MM.1S (cell line): ENCODE measurements around the gene VSTM4.

Source experiments
- DNase-seq: peaks from one replicate; pipeline ENCODE4 v3.0.0-alpha.2; 2015
- H2AFZ ChIP-seq: fragments of 300-600 bp; sonication (generic); 2 replicates; pipeline ENCODE4 v1.6.0; 2016; ENCODE audit warnings: antibody characterized with exemption, low read length
- H3F3A ChIP-seq: fragments of 300-600 bp; sonication (generic); 2 replicates; pipeline ENCODE4 v1.6.1; 2016; ENCODE audit warnings: mild to moderate bottlenecking, antibody characterized with exemption, low read length, moderate library complexity, mixed read lengths; ENCODE audit not compliant: insufficient read depth
- H3K27ac ChIP-seq: fragments of 300-600 bp; sonication (generic); 2 replicates; pipeline ENCODE4 v1.5.1; 2016; ENCODE audit warnings: mild to moderate bottlenecking, low read length
- H3K27me3 ChIP-seq: fragments of 300-600 bp; sonication (generic); replicated peaks from 2 replicates; pipeline ENCODE4 v1.6.0; 2016; ENCODE audit warnings: low read length; ENCODE audit not compliant: insufficient read depth
- H3K36me3 ChIP-seq: fragments of 300-600 bp; sonication (generic); replicated peaks from 2 replicates; pipeline ENCODE4 v1.6.1; 2016; ENCODE audit warnings: mild to moderate bottlenecking, low read length, mixed read lengths; ENCODE audit not compliant: insufficient read depth
- H3K4me1 ChIP-seq: fragments of 300-600 bp; sonication (generic); 2 replicates; pipeline ENCODE4 v1.6.1; 2016; ENCODE audit warnings: low read length, mixed read lengths
- H3K4me2 ChIP-seq: fragments of 300-600 bp; sonication (generic); 2 replicates; pipeline ENCODE4 v1.6.0; 2016; ENCODE audit warnings: low read depth, low read length
- H3K4me3 ChIP-seq: fragments of 300-600 bp; sonication (generic); 2 replicates; pipeline ENCODE4 v1.5.1; 2016; ENCODE audit warnings: low read length, mixed read lengths
- H3K79me2 ChIP-seq: fragments of 300-600 bp; sonication (generic); 2 replicates; pipeline ENCODE4 v1.6.1; 2016; ENCODE audit warnings: mixed run types, low read length, mixed read lengths
- H3K9ac ChIP-seq: fragments of 300-600 bp; sonication (generic); 2 replicates; pipeline ENCODE4 v1.6.1; 2016; ENCODE audit warnings: low read length, mixed read lengths
- H3K9me2 ChIP-seq: fragments of 300-600 bp; sonication (generic); replicated peaks from 2 replicates; pipeline ENCODE4 v1.6.1; 2016; ENCODE audit warnings: mild to moderate bottlenecking, low read length, mixed read lengths; ENCODE audit not compliant: insufficient read depth
- H3K9me3 ChIP-seq: fragments of 300-600 bp; sonication (generic); replicated peaks from 2 replicates; pipeline ENCODE4 v1.6.1; 2016; ENCODE audit warnings: mild to moderate bottlenecking, low read length, mixed read lengths; ENCODE audit not compliant: insufficient read depth
- H4K20me1 ChIP-seq: fragments of 300-600 bp; sonication (generic); 2 replicates; pipeline ENCODE4 v1.6.1; 2016; ENCODE audit warnings: mild to moderate bottlenecking, low read length, moderate library complexity, mixed read lengths; ENCODE audit not compliant: insufficient read depth
- EZH2 ChIP-seq: fragments of 300-600 bp; sonication (generic); optimal IDR thresholded peaks from 2 replicates; pipeline ENCODE3; 2017; ENCODE audit warnings: low read depth, mild to moderate bottlenecking, antibody characterized with exemption, low read length, mixed read lengths
- EZH2phosphoT487 ChIP-seq: fragments of 300-600 bp; sonication (generic); IDR thresholded peaks from 2 replicates; pipeline ENCODE4 v1.6.1; 2018; ENCODE audit warnings: antibody characterized with exemption, low read length
- TF ChIP-seq, protein P1 (sequence below): fragments of 300-600 bp; sonication (generic); IDR thresholded peaks from 2 replicates; pipeline ENCODE4 v1.5.1; 2016; ENCODE audit warnings: antibody characterized with exemption, low read length, mixed read lengths

The VSTM4 gene

GRCh38 chr10:49128854-49129253 is 13.5 kb upstream of the VSTM4 start:
- no peaks in the 10 kb centered on the region for H3K27me3 ChIP-seq
- TF ChIP-seq EZH2 (no peak), EZH2phosphoT487 (no peak)
- TF ChIP-seq, protein P1, sequence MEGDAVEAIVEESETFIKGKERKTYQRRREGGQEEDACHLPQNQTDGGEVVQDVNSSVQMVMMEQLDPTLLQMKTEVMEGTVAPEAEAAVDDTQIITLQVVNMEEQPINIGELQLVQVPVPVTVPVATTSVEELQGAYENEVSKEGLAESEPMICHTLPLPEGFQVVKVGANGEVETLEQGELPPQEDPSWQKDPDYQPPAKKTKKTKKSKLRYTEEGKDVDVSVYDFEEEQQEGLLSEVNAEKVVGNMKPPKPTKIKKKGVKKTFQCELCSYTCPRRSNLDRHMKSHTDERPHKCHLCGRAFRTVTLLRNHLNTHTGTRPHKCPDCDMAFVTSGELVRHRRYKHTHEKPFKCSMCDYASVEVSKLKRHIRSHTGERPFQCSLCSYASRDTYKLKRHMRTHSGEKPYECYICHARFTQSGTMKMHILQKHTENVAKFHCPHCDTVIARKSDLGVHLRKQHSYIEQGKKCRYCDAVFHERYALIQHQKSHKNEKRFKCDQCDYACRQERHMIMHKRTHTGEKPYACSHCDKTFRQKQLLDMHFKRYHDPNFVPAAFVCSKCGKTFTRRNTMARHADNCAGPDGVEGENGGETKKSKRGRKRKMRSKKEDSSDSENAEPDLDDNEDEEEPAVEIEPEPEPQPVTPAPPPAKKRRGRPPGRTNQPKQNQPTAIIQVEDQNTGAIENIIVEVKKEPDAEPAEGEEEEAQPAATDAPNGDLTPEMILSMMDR: no peak
- no peak overlapping the region for H3K4me2 ChIP-seq
- H3K27ac ChIP-seq: no peak overlapping the region
- H3F3A ChIP-seq: no peaks in the 10 kb centered on the region
- DNase-seq: no peak
- no peaks in the 10 kb centered on the region for H3K9me2 ChIP-seq
- H3K4me3 ChIP-seq: no peak overlapping the region
- no peak overlapping the region for H3K9ac ChIP-seq
- no peak overlapping the region for H2AFZ ChIP-seq
- no peaks in the 10 kb centered on the region for H3K79me2 ChIP-seq
- no peaks in the 10 kb centered on the region for H3K36me3 ChIP-seq
- H3K4me1 ChIP-seq: no peaks in the 10 kb centered on the region; the same call in 1 of the 2 replicates
- H3K9me3 ChIP-seq: no peaks in the 10 kb centered on the region
- no peaks in the 10 kb centered on the region for H4K20me1 ChIP-seq

DNA sequence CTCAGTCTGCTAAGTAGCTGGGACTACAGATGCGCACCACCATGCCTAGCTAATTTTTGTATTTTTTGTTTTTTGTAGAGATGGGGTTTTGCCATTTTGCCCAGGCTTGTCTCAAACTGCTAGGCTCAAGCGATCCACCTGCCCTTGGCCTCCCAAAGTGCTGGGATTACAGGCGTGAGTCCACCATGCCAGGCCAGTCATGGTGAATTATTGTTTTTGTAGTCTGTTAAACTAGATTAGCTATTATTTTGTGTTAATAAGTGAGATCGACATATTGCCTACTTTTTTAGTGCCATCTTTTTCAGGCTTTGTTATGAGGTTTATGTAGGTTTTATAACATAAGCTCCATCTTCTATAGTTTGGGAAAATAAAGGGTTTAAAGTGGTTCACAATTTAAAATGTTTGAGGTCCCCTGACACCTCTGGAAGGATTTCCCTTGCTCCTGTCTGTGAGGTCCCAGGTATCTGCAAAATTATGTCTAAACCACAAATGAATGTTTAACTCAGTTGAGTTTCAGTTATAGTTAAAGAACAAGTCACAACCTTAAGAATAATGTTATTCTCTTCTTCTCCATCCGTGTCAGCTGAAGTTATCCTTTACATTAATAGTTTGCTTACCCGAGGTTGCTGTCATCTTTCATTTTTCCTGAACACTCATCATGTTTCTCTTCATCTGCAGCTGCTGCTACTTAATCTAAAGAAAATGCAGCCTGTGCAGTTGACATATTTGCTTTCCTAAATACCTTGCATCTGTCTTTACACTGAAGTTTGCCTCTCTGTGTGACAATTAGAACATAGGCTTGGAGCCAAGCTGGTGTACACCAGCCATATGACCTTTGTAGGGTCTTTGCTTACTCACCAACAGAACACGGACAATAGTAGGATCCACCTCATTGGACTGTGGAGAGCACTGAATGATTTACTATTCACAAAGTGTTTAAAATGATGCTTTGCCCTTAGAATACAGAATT is 8.9 kb upstream of the VSTM4 start:
- TF ChIP-seq EZH2phosphoT487: no peak
- no peak for TF ChIP-seq EZH2
- TF ChIP-seq, protein P1: no peak
- H3K9me3 ChIP-seq: no peaks in the 10 kb centered on the region
- no peak for DNase-seq
- no peaks in the 10 kb centered on the region for H4K20me1 ChIP-seq
- H3F3A ChIP-seq: no peaks in the 10 kb centered on the region
- H3K36me3 ChIP-seq: no peaks in the 10 kb centered on the region
- H2AFZ ChIP-seq: no peak overlapping the region
- H3K4me3 ChIP-seq: no peak overlapping the region
- H3K9ac ChIP-seq: no peak overlapping the region
- H3K79me2 ChIP-seq: no peaks in the 10 kb centered on the region
- H3K4me2 ChIP-seq: no peak overlapping the region
- no peaks in the 10 kb centered on the region for H3K27me3 ChIP-seq
- no peaks in the 10 kb centered on the region for H3K9me2 ChIP-seq
- no peaks in the 10 kb centered on the region for H3K4me1 ChIP-seq
- no peak overlapping the region for H3K27ac ChIP-seq

DNA sequence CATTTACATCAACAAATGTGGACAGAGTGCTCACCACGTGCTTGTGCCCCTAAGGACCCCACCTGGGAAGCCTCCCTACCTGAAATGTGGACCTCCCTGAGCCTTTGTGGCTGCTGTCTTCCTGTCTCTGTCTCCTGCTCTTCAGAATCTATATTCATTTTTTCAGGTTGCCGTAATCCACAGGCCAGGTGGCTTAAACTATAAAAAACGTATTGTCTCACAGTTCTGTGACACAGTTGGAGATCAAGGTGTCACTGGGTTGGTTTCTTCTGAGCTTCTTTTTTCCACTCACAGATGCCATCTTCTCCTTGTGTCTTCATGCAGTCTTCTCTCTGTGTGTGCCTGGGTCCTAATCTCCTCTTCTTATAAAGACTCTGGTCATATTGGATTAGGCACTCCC is 5.6 kb upstream of the VSTM4 start:
- H3K9me3 ChIP-seq: no peaks in the 10 kb centered on the region
- no peak for DNase-seq
- no peaks in the 10 kb centered on the region for H4K20me1 ChIP-seq
- H3K27me3 ChIP-seq: no peaks in the 10 kb centered on the region
- TF ChIP-seq EZH2phosphoT487 (no peak), EZH2 (no peak)
- TF ChIP-seq, protein P1: no peak
- no peaks in the 10 kb centered on the region for H3K9me2 ChIP-seq
- H3K4me1 ChIP-seq: no peaks in the 10 kb centered on the region
- no peaks in the 10 kb centered on the region for H3K36me3 ChIP-seq
- H3K4me2 ChIP-seq: no peak overlapping the region
- H3K27ac ChIP-seq: no peak overlapping the region
- H2AFZ ChIP-seq: no peak overlapping the region
- no peak overlapping the region for H3K4me3 ChIP-seq
- no peak overlapping the region for H3K9ac ChIP-seq
- H3K79me2 ChIP-seq: no peaks in the 10 kb centered on the region
- no peaks in the 10 kb centered on the region for H3F3A ChIP-seq
